Measurements from ENCODE around the gene GCNT4.

- no peak for TF ChIP-seq CBX2 (IDR thresholded peaks at IDR 0.05; ENCODE audit: borderline replicate concordance, low read depth)
- no peak for TF ChIP-seq POLR2A (IDR thresholded peaks at IDR 0.05; ENCODE audit: low read length)
- TF ChIP-seq, protein P1, sequence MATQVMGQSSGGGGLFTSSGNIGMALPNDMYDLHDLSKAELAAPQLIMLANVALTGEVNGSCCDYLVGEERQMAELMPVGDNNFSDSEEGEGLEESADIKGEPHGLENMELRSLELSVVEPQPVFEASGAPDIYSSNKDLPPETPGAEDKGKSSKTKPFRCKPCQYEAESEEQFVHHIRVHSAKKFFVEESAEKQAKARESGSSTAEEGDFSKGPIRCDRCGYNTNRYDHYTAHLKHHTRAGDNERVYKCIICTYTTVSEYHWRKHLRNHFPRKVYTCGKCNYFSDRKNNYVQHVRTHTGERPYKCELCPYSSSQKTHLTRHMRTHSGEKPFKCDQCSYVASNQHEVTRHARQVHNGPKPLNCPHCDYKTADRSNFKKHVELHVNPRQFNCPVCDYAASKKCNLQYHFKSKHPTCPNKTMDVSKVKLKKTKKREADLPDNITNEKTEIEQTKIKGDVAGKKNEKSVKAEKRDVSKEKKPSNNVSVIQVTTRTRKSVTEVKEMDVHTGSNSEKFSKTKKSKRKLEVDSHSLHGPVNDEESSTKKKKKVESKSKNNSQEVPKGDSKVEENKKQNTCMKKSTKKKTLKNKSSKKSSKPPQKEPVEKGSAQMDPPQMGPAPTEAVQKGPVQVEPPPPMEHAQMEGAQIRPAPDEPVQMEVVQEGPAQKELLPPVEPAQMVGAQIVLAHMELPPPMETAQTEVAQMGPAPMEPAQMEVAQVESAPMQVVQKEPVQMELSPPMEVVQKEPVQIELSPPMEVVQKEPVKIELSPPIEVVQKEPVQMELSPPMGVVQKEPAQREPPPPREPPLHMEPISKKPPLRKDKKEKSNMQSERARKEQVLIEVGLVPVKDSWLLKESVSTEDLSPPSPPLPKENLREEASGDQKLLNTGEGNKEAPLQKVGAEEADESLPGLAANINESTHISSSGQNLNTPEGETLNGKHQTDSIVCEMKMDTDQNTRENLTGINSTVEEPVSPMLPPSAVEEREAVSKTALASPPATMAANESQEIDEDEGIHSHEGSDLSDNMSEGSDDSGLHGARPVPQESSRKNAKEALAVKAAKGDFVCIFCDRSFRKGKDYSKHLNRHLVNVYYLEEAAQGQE (IDR thresholded peaks at IDR 0.05) = no peak
- no peak for TF ChIP-seq CEBPB (IDR thresholded peaks at IDR 0.05)
- TF ChIP-seq, protein P2, sequence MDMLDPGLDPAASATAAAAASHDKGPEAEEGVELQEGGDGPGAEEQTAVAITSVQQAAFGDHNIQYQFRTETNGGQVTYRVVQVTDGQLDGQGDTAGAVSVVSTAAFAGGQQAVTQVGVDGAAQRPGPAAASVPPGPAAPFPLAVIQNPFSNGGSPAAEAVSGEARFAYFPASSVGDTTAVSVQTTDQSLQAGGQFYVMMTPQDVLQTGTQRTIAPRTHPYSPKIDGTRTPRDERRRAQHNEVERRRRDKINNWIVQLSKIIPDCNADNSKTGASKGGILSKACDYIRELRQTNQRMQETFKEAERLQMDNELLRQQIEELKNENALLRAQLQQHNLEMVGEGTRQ (IDR thresholded peaks at IDR 0.05) = no peak
- TF ChIP-seq, protein P3, sequence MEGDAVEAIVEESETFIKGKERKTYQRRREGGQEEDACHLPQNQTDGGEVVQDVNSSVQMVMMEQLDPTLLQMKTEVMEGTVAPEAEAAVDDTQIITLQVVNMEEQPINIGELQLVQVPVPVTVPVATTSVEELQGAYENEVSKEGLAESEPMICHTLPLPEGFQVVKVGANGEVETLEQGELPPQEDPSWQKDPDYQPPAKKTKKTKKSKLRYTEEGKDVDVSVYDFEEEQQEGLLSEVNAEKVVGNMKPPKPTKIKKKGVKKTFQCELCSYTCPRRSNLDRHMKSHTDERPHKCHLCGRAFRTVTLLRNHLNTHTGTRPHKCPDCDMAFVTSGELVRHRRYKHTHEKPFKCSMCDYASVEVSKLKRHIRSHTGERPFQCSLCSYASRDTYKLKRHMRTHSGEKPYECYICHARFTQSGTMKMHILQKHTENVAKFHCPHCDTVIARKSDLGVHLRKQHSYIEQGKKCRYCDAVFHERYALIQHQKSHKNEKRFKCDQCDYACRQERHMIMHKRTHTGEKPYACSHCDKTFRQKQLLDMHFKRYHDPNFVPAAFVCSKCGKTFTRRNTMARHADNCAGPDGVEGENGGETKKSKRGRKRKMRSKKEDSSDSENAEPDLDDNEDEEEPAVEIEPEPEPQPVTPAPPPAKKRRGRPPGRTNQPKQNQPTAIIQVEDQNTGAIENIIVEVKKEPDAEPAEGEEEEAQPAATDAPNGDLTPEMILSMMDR (IDR thresholded peaks at IDR 0.05) = no peak
- TF ChIP-seq MAFK (IDR thresholded peaks at IDR 0.05; ENCODE audit: partially characterized antibody) = no peak
- TF ChIP-seq, protein P4, sequence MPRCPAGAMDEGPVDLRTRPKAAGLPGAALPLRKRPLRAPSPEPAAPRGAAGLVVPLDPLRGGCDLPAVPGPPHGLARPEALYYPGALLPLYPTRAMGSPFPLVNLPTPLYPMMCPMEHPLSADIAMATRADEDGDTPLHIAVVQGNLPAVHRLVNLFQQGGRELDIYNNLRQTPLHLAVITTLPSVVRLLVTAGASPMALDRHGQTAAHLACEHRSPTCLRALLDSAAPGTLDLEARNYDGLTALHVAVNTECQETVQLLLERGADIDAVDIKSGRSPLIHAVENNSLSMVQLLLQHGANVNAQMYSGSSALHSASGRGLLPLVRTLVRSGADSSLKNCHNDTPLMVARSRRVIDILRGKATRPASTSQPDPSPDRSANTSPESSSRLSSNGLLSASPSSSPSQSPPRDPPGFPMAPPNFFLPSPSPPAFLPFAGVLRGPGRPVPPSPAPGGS (IDR thresholded peaks at IDR 0.05) = no peak
- TF ChIP-seq EP300 (IDR thresholded peaks at IDR 0.05) = no peak
- TF ChIP-seq, protein P5, sequence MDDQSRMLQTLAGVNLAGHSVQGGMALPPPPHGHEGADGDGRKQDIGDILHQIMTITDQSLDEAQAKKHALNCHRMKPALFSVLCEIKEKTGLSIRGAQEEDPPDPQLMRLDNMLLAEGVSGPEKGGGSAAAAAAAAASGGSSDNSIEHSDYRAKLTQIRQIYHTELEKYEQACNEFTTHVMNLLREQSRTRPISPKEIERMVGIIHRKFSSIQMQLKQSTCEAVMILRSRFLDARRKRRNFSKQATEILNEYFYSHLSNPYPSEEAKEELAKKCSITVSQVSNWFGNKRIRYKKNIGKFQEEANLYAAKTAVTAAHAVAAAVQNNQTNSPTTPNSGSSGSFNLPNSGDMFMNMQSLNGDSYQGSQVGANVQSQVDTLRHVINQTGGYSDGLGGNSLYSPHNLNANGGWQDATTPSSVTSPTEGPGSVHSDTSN (IDR thresholded peaks at IDR 0.05) = no peak
- no peak for TF ChIP-seq JUN (IDR thresholded peaks at IDR 0.05)
- TF ChIP-seq RAD21 (conservative IDR thresholded peaks at IDR 0.05 in 1 of 2, IDR thresholded peaks at IDR 0.05 in 1 of 2) = no peak
Observed at GRCh38 chr5:75051217-75051751, 1.1 kb downstream of the GCNT4 start.

Data from A549 (cell line).